Measurements from ENCODE around the gene KLHL33.

DNA sequence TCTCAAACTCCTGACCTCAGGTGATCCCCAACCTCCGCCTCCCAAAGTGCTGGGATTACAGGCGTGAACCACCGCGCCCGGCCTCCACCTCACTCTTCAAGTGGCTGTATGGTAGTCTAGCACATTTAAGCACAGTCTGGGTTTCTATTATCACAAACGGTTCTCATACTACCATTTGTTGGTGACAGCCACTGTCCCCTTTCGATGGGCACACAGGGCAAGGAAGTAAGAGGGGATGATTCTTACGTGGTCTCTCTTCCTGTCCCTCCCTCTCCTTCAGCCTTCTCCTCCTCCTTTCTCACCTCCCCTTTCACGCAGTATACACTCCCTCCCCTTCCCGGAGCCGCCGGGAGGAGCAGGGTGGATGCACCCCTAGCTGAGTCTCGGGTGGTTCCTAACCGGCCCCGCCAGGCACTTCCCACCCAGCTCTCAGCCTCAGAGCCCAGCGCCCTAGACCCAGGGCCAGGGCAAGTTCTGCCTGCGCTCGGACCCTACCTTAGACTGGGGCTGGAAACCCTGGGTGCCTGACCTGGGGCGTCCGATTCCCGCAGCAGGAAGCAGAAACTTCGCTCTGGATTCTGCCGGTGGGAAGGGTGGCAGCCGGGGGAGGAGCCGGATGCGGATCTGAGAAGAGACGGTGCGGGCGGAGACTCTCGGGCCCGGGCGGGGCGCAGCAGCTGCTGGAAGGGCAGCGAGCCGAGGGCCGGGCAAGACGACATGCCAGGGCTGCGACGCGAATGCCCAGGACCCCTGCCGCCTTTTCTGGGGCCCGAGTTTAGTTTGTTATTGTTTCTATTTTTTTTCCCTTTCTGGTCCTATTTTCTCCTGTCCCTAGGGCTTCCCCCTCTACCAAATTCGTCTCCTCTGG, 22.9 kb downstream of the KLHL33 start, which contains the start of gene TEP1:
- TF ChIP-seq, protein P1, sequence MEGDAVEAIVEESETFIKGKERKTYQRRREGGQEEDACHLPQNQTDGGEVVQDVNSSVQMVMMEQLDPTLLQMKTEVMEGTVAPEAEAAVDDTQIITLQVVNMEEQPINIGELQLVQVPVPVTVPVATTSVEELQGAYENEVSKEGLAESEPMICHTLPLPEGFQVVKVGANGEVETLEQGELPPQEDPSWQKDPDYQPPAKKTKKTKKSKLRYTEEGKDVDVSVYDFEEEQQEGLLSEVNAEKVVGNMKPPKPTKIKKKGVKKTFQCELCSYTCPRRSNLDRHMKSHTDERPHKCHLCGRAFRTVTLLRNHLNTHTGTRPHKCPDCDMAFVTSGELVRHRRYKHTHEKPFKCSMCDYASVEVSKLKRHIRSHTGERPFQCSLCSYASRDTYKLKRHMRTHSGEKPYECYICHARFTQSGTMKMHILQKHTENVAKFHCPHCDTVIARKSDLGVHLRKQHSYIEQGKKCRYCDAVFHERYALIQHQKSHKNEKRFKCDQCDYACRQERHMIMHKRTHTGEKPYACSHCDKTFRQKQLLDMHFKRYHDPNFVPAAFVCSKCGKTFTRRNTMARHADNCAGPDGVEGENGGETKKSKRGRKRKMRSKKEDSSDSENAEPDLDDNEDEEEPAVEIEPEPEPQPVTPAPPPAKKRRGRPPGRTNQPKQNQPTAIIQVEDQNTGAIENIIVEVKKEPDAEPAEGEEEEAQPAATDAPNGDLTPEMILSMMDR (IDR thresholded peaks at IDR 0.05), result peak in 2 of 6 experiments; percentile 23 to 24
- peak; percentile 17 to 93 for TF ChIP-seq POLR2A (IDR thresholded peaks at IDR 0.05)
